ENCODE data around the gene ZNF655. TPM values are rescaled to one million over a fixed set of nuclear protein-coding genes. Genes with fewer than 3 reads are reported as not detected.

ZNF655 gene
- total RNA-seq, 4 donors from 2014 or later: 102 to 261 (median 114) TPM

DNA sequence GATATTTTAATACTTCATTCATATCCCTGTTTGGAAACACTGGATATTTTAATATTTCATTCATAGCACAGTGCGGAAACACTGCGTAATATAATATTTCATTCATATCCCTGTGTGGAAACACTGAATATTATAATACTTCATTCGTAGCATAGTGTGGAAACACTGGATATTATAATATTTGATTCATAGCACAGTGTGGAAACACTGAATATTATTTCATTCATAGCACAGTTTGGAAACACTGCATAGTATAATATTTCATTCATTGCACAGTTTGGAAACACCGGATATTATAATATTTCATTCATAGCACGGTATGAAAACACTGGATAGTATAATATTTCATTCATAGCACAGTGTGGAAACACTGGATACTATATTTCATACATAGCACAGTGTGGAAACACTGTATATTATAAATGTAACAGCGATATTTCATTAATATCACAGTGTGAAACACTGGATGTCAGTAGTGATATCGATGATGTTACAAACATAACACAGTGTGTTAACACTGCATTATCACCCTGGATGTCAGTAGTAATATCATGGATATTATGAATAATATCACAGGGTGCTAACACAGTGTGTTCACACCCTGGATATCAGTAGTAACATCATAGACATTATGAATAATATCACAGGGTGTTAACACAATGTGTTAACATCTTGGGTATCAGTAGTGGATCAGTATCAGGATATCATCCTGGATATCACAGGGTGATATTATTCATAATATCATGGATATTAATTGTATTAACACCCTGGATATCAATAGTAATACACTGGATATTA, 36.7 kb downstream of the ZNF655 start:
- WGBS, 2 donors: 79 to 80% methylated on average over 7 of the region's 7 CpGs
- intact Hi-C loops (cut with DNase I; ENCODE audit: low total_unique reads): no loop called here
- H3K4me3 ChIP-seq (ENCODE audit: low read depth, poor library complexity, severe bottlenecking): no peak overlapping the region
- no peak for DNase-seq (ENCODE audit: low spot score in 2 of 2)
- TF ChIP-seq POLR2A (IDR thresholded peaks at IDR 0.05): no peak
- TF ChIP-seq, protein P1, sequence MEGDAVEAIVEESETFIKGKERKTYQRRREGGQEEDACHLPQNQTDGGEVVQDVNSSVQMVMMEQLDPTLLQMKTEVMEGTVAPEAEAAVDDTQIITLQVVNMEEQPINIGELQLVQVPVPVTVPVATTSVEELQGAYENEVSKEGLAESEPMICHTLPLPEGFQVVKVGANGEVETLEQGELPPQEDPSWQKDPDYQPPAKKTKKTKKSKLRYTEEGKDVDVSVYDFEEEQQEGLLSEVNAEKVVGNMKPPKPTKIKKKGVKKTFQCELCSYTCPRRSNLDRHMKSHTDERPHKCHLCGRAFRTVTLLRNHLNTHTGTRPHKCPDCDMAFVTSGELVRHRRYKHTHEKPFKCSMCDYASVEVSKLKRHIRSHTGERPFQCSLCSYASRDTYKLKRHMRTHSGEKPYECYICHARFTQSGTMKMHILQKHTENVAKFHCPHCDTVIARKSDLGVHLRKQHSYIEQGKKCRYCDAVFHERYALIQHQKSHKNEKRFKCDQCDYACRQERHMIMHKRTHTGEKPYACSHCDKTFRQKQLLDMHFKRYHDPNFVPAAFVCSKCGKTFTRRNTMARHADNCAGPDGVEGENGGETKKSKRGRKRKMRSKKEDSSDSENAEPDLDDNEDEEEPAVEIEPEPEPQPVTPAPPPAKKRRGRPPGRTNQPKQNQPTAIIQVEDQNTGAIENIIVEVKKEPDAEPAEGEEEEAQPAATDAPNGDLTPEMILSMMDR (IDR thresholded peaks at IDR 0.05): no peak

DNA sequence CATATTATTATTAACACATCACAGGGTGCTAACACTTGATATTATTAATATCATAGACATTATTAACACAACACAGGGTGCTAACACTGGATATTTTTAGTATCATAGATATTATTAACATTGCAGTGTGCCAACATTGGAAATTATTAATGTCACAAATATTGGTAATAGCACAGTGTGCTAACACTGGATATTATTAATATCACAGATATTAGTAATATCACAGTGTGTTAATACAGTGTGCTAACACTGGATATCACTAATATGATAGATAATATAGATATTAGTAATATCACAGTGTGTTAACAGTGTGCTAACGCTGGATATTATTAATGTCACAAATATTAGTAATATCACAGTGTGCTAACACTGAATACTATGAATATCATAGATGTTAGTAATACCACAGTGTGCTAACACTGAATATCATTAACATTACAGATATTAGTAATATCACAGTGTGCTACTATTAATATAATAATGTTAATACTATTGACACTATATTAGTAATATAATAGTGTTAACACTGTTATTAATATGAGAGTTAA, 38.0 kb downstream of the ZNF655 start:
- intact Hi-C loops (cut with DNase I; ENCODE audit: low total_unique reads): no loop called here
- WGBS, 2 donors: 89 to 98% methylated on average over 1 of the region's 1 CpG
- no peak for DNase-seq (ENCODE audit: low spot score in 2 of 2)
- no peak overlapping the region for H3K4me3 ChIP-seq (ENCODE audit: low read depth, poor library complexity, severe bottlenecking)
- no peak for TF ChIP-seq POLR2A (IDR thresholded peaks at IDR 0.05)
- TF ChIP-seq, protein P1 (IDR thresholded peaks at IDR 0.05): no peak

DNA sequence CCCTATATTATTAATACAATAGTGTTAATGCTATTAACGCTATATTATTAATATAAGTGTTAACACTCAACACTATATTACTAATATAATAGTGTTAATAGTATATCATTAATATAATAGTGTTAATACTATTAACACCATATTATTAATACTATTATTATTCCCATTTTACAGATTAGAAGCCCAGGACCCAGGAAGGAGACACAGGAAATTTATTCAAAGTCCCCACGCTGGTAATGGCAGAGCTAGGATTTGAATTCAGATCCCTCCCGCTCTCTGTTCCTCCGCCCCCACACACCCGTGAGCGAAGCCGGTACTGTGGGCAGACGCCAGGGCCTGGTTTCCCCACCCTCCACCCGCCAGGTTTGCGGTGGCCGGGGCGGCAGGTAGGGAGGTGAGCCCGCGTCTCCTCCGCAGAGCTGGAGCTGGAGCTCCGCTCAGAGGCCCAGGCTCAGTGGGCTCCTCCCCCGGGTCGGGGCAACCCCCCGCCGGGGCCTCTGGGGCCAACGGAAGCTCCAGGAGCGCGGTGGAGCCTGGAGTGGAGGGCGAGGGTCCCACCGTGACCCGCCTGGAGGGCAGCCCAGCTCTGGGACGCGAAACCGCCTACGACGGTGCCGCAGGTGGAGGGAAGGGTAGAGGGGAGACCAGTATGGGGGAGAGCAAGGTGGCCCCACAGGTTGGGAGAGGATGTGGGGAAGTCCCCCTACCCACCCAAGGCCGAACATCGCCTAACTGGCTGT, 39.5 kb downstream of the ZNF655 start, which contains the start of gene TMEM225B:
Gene TMEM225B, plus strand, starts transcription at position 506 of the 740 bp plus-strand sequence. CDS start 6,122 bp downstream, outside the sequence.
- 75 to 81% methylated on average over 24 to 30 of the region's 34 CpGs for WGBS, 2 donors
- DNase-seq (ENCODE audit: low spot score in 2 of 2): peak in 1 of 2 donors; percentile 70
- TF ChIP-seq, protein P1 (IDR thresholded peaks at IDR 0.05): no peak
- TF ChIP-seq POLR2A (IDR thresholded peaks at IDR 0.05): no peak
- no peak within 1 kb of the TSS for H3K4me3 ChIP-seq (ENCODE audit: low read depth, poor library complexity, severe bottlenecking)
- intact Hi-C loops (cut with DNase I; ENCODE audit: low total_unique reads): no loop called here

DNA sequence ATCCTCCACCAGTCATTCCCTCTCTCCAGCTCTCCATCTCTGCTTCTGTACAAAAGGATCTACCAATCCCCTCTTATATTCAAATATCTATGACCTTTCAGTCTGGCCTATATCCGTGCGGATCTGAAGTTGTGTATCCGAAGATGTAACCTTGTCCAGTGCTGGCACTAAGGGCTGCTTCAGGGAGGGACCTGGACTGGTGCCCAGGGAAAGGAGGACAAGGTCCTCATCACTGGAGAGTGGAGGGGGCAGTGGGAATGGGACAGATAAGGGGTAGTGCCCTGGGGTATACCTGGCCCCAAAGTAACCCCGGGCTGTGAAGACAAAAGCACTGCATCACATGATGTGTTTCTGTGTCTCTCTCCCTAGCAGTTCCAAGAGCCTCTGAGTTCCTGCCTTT, 41.4 kb downstream of the ZNF655 start:
- WGBS, 2 donors: 84 to 90% methylated on average over 4 of the region's 4 CpGs
- DNase-seq (ENCODE audit: low spot score in 2 of 2): no peak
- TF ChIP-seq, protein P1 (IDR thresholded peaks at IDR 0.05): no peak
- TF ChIP-seq POLR2A (IDR thresholded peaks at IDR 0.05): no peak
- intact Hi-C loops (cut with DNase I; ENCODE audit: low total_unique reads): no loop called here
- H3K4me3 ChIP-seq (ENCODE audit: low read depth, poor library complexity, severe bottlenecking): no peak overlapping the region

DNA sequence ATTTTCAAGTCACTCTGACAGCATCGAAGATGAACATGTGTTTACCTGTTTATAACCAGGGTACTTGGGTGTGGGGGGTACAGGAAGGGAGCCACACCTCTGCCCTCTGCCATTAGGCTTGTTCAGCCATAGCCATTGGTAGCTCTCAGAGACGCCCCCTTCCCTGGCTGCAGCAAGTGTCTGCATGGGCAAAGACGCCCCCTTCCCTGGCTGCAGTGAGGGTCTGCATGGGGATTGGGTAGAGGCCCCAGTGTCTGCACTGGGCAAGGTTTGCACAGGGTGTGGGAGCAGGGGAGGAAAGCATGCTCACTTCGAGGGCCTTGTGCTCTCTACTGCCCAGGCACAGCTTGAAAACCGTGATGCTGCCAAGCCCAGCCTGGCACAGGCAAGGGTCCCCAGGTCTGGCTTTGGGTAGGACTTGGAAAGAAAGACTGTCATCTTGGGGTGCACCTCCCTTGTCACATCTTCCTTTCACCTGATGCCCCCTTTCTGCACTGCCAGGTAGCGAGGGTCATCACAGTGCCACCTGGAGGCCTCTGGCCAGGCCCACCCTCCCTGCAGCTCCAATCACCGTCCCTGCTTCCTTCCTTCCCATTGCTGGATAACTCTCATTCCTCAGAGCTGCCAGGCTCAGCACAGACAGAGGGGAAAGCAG, 43.3 kb downstream of the ZNF655 start:
- H3K4me3 ChIP-seq (ENCODE audit: low read depth, poor library complexity, severe bottlenecking): no peak overlapping the region
- intact Hi-C loops (cut with DNase I; ENCODE audit: low total_unique reads): no loop called here
- TF ChIP-seq POLR2A (IDR thresholded peaks at IDR 0.05): no peak
- TF ChIP-seq, protein P1 (IDR thresholded peaks at IDR 0.05): no peak
- 74 to 79% methylated on average over 6 to 7 of the region's 7 CpGs for WGBS, 2 donors
- peak; percentile 10 to 70 for DNase-seq (ENCODE audit: low spot score in 2 of 2)

All from lower leg skin (tissue), 4 donors.